HG03565 (cell line): ENCODE measurements around the gene CKAP5.

Experiments used
- ATAC-seq: cut with Tn5 transposase; IDR thresholded peaks from one replicate; pipeline ENCODE4 v1.9.1; 2021; ENCODE audit warnings: mild to moderate bottlenecking, moderate library complexity; ENCODE audit not compliant: unreplicated experiment

The CKAP5 gene

DNA sequence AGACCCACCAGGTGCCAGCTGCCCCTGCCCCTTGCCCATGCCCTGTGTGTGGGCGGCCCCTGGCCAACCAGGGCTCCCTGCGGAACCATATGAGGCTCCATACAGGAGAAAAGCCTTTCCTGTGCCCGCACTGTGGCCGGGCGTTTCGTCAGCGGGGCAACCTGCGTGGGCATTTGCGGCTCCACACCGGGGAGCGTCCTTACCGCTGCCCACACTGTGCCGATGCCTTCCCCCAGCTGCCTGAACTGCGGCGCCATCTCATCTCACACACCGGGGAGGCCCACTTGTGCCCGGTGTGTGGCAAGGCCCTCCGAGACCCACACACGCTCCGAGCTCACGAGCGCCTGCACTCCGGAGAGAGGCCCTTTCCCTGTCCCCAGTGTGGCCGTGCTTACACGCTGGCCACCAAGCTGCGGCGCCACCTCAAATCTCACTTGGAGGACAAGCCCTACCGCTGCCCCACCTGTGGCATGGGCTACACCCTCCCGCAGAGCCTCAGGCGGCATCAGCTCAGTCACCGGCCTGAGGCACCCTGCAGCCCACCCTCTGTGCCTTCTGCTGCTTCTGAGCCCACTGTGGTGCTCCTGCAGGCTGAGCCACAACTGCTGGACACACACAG lies 140.9 kb downstream of the CKAP5 start:
- no peak for ATAC-seq

DNA sequence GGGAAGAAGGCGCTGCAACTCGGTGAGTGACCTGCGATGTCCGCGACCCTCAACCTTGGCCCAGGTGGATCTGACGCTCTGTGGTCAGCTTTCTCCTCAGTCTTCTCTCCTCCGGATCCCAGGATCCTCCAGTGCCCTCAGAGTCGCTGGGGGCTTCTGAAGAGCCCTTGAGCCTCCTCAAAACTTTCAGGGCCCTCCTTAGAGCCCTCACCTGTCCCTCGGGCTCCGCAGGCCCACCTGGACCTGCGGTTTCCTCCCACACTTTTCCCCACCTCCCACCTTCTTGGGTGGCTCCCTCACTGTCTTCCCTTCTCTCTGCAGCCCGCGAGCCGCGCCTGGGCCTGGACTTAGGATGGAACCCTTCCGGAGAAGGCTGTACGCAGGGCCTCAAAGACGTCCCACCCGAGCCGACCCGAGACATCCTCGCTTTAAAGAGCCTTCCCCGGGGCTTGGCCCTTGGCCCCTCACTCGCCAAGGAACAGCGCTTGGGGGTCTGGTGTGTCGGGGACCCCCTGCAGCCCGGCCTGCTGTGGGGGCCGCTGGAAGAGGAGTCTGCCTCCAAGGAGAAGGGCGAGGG lies 144.9 kb downstream of the CKAP5 start:
- ATAC-seq, result no peak

- ATAC-seq, result peak; percentile 83
These were observed 145.6 kb downstream of the CKAP5 start, which contains the start of the genes ARHGAP1 and ZNF408 for GRCh38 chr11:46700241-46701077. TSS of gene ARHGAP1 (minus strand) at chr11:46700619. CDS start at chr11:46696107, 4,512 bp downstream. TSS of gene ZNF408 (plus strand) at chr11:46701031. CDS start at chr11:46701048, 17 bp downstream.

DNA sequence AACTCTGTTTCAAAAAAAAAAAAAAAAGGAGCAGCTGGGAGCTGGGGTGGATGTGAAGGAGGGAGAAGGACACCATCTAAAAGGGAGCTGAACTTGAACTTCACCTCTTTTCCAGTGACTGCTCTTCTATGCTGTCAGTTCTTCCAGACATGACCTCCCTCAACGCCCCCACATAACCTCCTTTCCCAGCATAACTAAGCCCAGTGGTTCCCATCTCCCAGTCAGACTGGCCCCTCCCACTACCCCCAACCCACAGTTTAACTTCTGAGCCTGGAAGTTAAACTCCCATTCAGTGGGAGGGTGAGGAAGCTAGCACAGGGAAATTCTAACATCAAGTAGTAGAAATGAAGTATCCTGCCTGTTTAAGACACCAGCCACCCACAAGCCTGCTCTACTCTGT lies 147.5 kb downstream of the CKAP5 start:
- no peak for ATAC-seq

DNA sequence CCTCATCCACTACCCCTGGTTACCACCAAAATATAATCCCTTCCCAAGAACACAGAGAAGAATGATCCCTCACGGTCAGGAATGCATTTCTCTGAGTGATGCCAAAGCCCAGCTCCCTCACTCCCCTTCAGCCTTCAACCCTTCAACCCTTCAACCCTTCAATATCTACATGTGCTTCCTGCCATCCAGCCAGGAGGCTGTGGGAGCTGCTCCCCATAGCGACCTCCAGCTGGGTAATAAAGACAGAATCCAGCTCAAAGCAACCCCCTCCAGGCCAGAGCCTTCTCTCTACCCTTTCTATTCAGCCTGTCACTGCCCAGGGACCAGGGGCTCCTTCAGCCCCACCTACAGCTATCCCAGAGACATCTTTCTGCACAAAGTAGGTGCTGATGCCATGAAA lies 148.4 kb downstream of the CKAP5 start:
- no peak for ATAC-seq

GRCh38 chr11:46697303-46697702 lies 148.8 kb downstream of the CKAP5 start:
- no peak for ATAC-seq

DNA sequence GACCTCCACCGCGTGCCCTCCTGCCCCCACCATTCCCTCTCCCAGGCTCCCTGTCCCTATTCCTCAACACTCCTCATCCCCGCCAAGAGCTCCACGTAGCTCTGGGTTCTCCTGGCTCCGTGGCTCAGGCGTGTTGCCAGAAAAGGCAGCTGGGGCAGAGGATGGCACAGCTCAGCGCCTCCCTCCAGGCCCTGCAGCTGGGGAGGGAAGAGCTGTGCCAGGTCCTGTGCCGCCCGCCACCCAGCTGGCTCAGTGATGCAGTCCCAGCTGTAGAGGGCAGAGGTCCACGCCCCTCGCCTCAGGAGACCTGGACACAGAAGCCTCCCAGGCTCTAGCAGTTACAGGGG lies 149.9 kb downstream of the CKAP5 start:
- ATAC-seq, result no peak

GRCh38 chr11:46695345-46696211 lies 150.5 kb downstream of the CKAP5 start:
- no peak for ATAC-seq

GRCh38 chr11:46694607-46695006 lies 151.5 kb downstream of the CKAP5 start:
- no peak for ATAC-seq

GRCh38 chr11:46694072-46694471 lies 152.0 kb downstream of the CKAP5 start:
- no peak for ATAC-seq

GRCh38 chr11:46693597-46694012 lies 152.5 kb downstream of the CKAP5 start:
- no peak for ATAC-seq
